Liver (tissue), 3 donors: ENCODE measurements around the gene FES.
"Not testable (repeated sequence)": the region's sequence is repeated elsewhere in the genome, so short reads cannot be mapped to it uniquely, and the experiment has no call there.

ENCODE experiments used
- CTCF ChIP-seq: fragments of 150-350 bp; IDR thresholded peaks from 2 replicates; pipeline ENCODE4 v1.5.1; 2017; ENCODE audit warnings: improper control_type of control experiment, low read depth, low read length; ENCODE audit not compliant: missing input control
- MAX ChIP-seq: IDR thresholded peaks from 2 replicates; pipeline ENCODE4 v1.6.1; 2016; ENCODE audit warnings: antibody characterized with exemption
- RAD21 ChIP-seq, 2 donors: IDR thresholded peaks; 2 replicates each; pipeline ENCODE4 v1.6.1; 2016; ENCODE audit warnings: antibody characterized with exemption in 2 of 2, mild to moderate bottlenecking in 2 of 2
- TAF1 ChIP-seq: conservative IDR thresholded peaks from 2 replicates; pipeline ENCODE4 v1.6.1; 2016; ENCODE audit warnings: antibody characterized with exemption, mild to moderate bottlenecking
- donor health status: healthy.
- donor health status: healthy.

GRCh38 chr15:90849424-90849823 is 34.9 kb upstream of the FES start:
- TF ChIP-seq CTCF; RAD21 (IDR thresholded peaks at IDR 0.05); MAX; TAF1: not testable (repeated sequence)
